GM12892 (cell line): ENCODE results near the gene DNM3.

Source experiments
- POLR2A ChIP-seq: IDR thresholded peaks from 2 replicates; pipeline ENCODE4 v1.6.1; 2011; ENCODE audit warnings: low read depth, low read length, control low read depth
- POLR2AphosphoS5 ChIP-seq: IDR thresholded peaks from 2 replicates; pipeline ENCODE4 v1.6.1; 2011; ENCODE audit warnings: low read depth, low read length, control low read depth

DNA sequence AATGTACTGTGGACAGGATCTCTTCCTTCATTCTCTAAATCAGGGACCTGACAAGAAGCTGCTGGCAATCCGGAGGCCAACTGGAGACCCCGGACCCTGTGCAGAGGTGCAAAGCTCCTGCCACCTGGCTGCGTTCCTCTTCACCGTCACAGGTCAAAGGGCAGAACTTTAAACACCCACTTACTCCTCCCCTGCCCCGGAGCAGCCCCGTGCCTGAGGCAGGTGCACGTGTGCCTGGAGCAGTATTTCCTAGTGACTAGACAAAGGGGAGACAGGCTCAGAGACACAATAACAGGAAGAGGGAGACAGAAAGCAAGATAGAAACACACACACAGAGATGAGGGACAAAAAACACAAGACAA lies 609.2 kb downstream of the DNM3 start:
- no peak for TF ChIP-seq POLR2A
- no peak for TF ChIP-seq POLR2AphosphoS5
